HepG2 (cell line): ENCODE data around the gene CD300LF. TPM values are rescaled to one million over a fixed set of nuclear protein-coding genes. Genes with fewer than 3 reads are reported as not detected.
A peak's percentile ranks its signal among the peaks of the same experiment; 100 is the strongest.

Experiments used
- CSRNP1 ChIP-seq: sonication (generic); formaldehyde crosslinking; IDR thresholded peaks from 2 replicates; pipeline ENCODE4 v1.8.1; 2023; ENCODE audit warnings: mild to moderate bottlenecking, missing genetic modification reagents
- FOXM1 ChIP-seq: sonication (generic); formaldehyde crosslinking; IDR thresholded peaks from 2 replicates; pipeline ENCODE4 v1.5.0; 2020; ENCODE audit warnings: missing genetic modification reagents
- GATAD2A ChIP-seq: IDR thresholded peaks from 2 replicates; pipeline ENCODE4 v1.6.1; 2016
- HOXA7 ChIP-seq: sonication (generic); formaldehyde crosslinking; IDR thresholded peaks from 2 replicates; pipeline ENCODE4 v1.8.1; 2022; ENCODE audit warnings: mild to moderate bottlenecking, missing genetic modification reagents, moderate library complexity
- KDM6A ChIP-seq: IDR thresholded peaks from 2 replicates; pipeline ENCODE4 v1.6.1; 2016; ENCODE audit warnings: low read depth
- MZF1 ChIP-seq: sonication (generic); formaldehyde crosslinking; IDR thresholded peaks from 2 replicates; pipeline ENCODE4 v1.8.1; 2023; ENCODE audit warnings: mild to moderate bottlenecking, missing genetic modification reagents, borderline replicate concordance
- PPARG ChIP-seq: conservative IDR thresholded peaks from 2 replicates; pipeline ENCODE4 v1.6.1; 2016; ENCODE audit warnings: missing biosample characterization, missing genetic modification reagents
- RCOR2 ChIP-seq: IDR thresholded peaks from 2 replicates; pipeline ENCODE4 v1.6.1; 2016; ENCODE audit warnings: missing biosample characterization, missing genetic modification reagents
- SALL1 ChIP-seq: sonication (generic); formaldehyde crosslinking; IDR thresholded peaks from 2 replicates; pipeline ENCODE4 v1.8.0; 2022; ENCODE audit warnings: mild to moderate bottlenecking, missing genetic modification reagents
- SNAI1 ChIP-seq: sonication (generic); formaldehyde crosslinking; IDR thresholded peaks from 2 replicates; pipeline ENCODE4 v1.5.0; 2020; ENCODE audit warnings: mild to moderate bottlenecking, missing genetic modification reagents, borderline replicate concordance
- TRIM22 ChIP-seq: fragments of 450-650 bp; IDR thresholded peaks from 2 replicates; pipeline ENCODE4 v1.6.1; 2017
- YEATS4 ChIP-seq: sonication (generic); formaldehyde crosslinking; IDR thresholded peaks from 2 replicates; pipeline ENCODE4 v1.4.0; 2020; ENCODE audit warnings: missing genetic modification reagents, borderline replicate concordance
- ZNF253 ChIP-seq: sonication (generic); formaldehyde crosslinking; IDR thresholded peaks from 2 replicates; pipeline ENCODE4 v1.8.0; 2022; ENCODE audit warnings: mild to moderate bottlenecking, missing genetic modification reagents, borderline replicate concordance
- ZNF256 ChIP-seq: sonication (generic); formaldehyde crosslinking; conservative IDR thresholded peaks from 2 replicates; pipeline ENCODE4 v1.4.0; 2020; ENCODE audit warnings: missing genetic modification reagents
- ZNF260 ChIP-seq: sonication (generic); formaldehyde crosslinking; IDR thresholded peaks from 2 replicates; pipeline ENCODE4 v1.4.0; 2020; ENCODE audit warnings: missing genetic modification reagents, low read depth, mild to moderate bottlenecking, borderline replicate concordance
- ZNF343 ChIP-seq: sonication (generic); formaldehyde crosslinking; IDR thresholded peaks from 2 replicates; pipeline ENCODE4 v1.4.0; 2020; ENCODE audit warnings: mild to moderate bottlenecking, missing genetic modification reagents
- ZNF567 ChIP-seq: sonication (generic); formaldehyde crosslinking; IDR thresholded peaks from 2 replicates; pipeline ENCODE4 v1.8.1; 2023; ENCODE audit warnings: mild to moderate bottlenecking, missing genetic modification reagents, borderline replicate concordance
- ZNF660 ChIP-seq: sonication (generic); formaldehyde crosslinking; IDR thresholded peaks from 2 replicates; pipeline ENCODE4 v1.5.1; 2020; ENCODE audit warnings: mild to moderate bottlenecking, low read depth, missing genetic modification reagents, borderline replicate concordance
- polyA plus RNA-seq, 8 experiments: library from polyadenylated mRNA; depleted of rRNA in 3 of 8; stranded (reverse) in 7 of 8; unstranded in 1 of 8; fragments of >200 nt; fragmentation: Illumina TruSeq in 4 of 8; extraction: Trizol in 4 of 8; gene quantifications; 2 replicates each; pipeline versions ENCODE4 v1.2.1 to v1.2.3, GENCODE V29; 2011 to 2016; ENCODE audit warnings: low read depth in 4 of 8, missing spikeins in 1 of 8, mixed read lengths in 1 of 8; ENCODE audit not compliant: insufficient read depth in 1 of 8
- total RNA-seq, 5 experiments: library from RNA; depleted of rRNA; stranded (reverse); fragments of >200 nt; fragmentation: Illumina TruSeq; extraction: Trizol; gene quantifications; 2 replicates each; pipeline ENCODE4 v1.2.3, GENCODE V29; 2016; ENCODE audit warnings: low read depth in 1 of 5
- TF ChIP-seq, protein P1 (sequence below): IDR thresholded peaks from 2 replicates; pipeline ENCODE4 v1.6.1; 2016
- TF ChIP-seq, protein P2 (sequence below): IDR thresholded peaks from 2 replicates; pipeline ENCODE4 v1.6.1; 2018; ENCODE audit warnings: missing genetic modification reagents
- TF ChIP-seq, protein P3 (sequence below): sonication (generic); formaldehyde crosslinking; IDR thresholded peaks from 2 replicates; pipeline ENCODE4 v1.4.0; 2020; ENCODE audit warnings: missing genetic modification reagents, mild to moderate bottlenecking, borderline replicate concordance

Gene CD300LF
- total and polyA plus RNA-seq, 2 of the 13 experiments (the other 11 are each of a cell fraction or from before 2014, with no cell fraction given): not detected

GRCh38 chr17:74736513-74737298 is 24.0 kb upstream of the CD300LF start, which contains the start of gene RAB37 (continued):
- TF ChIP-seq FOXM1 (CRISPR knock-in tag) (no peak), ZNF260 (CRISPR knock-in tag) (no peak), PPARG (CRISPR knock-in tag) (peak; percentile 50; the same call in 1 of the 2 replicates), HOXA7 (CRISPR knock-in tag) (no peak), ZNF660 (CRISPR knock-in tag) (no peak), SNAI1 (CRISPR knock-in tag) (no peak), GATAD2A (CRISPR knock-in tag) (peak; percentile 98), ZNF256 (CRISPR knock-in tag) (no peak), ZNF343 (CRISPR knock-in tag) (peak; percentile 64; the same call in 1 of the 2 replicates), KDM6A (peak; percentile 98), YEATS4 (CRISPR knock-in tag) (peak; percentile 90), TRIM22 (no peak), RCOR2 (CRISPR knock-in tag) (peak; percentile 71), CSRNP1 (peak; percentile 91), ZNF253 (CRISPR knock-in tag) (peak; percentile 20; the same call in 1 of the 2 replicates), SALL1 (CRISPR knock-in tag) (peak; percentile 98), MZF1 (CRISPR knock-in tag) (no peak), ZNF567 (CRISPR knock-in tag) (no peak)
- TF ChIP-seq, protein P1, sequence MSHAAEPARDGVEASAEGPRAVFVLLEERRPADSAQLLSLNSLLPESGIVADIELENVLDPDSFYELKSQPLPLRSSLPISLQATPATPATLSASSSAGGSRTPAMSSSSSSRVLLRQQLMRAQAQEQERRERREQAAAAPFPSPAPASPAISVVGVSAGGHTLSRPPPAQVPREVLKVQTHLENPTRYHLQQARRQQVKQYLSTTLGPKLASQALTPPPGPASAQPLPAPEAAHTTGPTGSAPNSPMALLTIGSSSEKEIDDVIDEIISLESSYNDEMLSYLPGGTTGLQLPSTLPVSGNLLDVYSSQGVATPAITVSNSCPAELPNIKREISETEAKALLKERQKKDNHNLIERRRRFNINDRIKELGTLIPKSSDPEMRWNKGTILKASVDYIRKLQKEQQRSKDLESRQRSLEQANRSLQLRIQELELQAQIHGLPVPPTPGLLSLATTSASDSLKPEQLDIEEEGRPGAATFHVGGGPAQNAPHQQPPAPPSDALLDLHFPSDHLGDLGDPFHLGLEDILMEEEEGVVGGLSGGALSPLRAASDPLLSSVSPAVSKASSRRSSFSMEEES: peak; percentile 82
- TF ChIP-seq, protein P2, sequence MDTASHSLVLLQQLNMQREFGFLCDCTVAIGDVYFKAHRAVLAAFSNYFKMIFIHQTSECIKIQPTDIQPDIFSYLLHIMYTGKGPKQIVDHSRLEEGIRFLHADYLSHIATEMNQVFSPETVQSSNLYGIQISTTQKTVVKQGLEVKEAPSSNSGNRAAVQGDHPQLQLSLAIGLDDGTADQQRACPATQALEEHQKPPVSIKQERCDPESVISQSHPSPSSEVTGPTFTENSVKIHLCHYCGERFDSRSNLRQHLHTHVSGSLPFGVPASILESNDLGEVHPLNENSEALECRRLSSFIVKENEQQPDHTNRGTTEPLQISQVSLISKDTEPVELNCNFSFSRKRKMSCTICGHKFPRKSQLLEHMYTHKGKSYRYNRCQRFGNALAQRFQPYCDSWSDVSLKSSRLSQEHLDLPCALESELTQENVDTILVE (CRISPR knock-in tag): peak; percentile 88
- TF ChIP-seq, protein P3, sequence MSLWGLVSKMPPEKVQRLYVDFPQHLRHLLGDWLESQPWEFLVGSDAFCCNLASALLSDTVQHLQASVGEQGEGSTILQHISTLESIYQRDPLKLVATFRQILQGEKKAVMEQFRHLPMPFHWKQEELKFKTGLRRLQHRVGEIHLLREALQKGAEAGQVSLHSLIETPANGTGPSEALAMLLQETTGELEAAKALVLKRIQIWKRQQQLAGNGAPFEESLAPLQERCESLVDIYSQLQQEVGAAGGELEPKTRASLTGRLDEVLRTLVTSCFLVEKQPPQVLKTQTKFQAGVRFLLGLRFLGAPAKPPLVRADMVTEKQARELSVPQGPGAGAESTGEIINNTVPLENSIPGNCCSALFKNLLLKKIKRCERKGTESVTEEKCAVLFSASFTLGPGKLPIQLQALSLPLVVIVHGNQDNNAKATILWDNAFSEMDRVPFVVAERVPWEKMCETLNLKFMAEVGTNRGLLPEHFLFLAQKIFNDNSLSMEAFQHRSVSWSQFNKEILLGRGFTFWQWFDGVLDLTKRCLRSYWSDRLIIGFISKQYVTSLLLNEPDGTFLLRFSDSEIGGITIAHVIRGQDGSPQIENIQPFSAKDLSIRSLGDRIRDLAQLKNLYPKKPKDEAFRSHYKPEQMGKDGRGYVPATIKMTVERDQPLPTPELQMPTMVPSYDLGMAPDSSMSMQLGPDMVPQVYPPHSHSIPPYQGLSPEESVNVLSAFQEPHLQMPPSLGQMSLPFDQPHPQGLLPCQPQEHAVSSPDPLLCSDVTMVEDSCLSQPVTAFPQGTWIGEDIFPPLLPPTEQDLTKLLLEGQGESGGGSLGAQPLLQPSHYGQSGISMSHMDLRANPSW (CRISPR knock-in tag): 0 out of 2 replicates have a peak, but pooled peaks have one; percentile 70
